Iris pigment epithelial cell (primary cell): ENCODE data around the gene NDNF.
A peak's percentile ranks its signal among the peaks of the same experiment; 100 is the strongest.

Source experiments
- DNase-seq: peaks from one replicate; pipeline ENCODE4 v3.0.0-alpha.2; 2011; ENCODE audit warnings: low read depth

Gene NDNF

GRCh38 chr4:121070696-121071639, 1.4 kb downstream of the NDNF start:
- DNase-seq: peak; percentile 28

- DNase-seq: no peak
Observed at GRCh38 chr4:121070274-121070673, 2.1 kb downstream of the NDNF start.

GRCh38 chr4:121069430-121069829, 2.9 kb downstream of the NDNF start:
- no peak for DNase-seq

GRCh38 chr4:121064482-121064881, 7.9 kb downstream of the NDNF start:
- no peak for DNase-seq

GRCh38 chr4:121062521-121062920, 9.8 kb downstream of the NDNF start:
- no peak for DNase-seq

- DNase-seq: no peak
Observed at GRCh38 chr4:121061861-121062260, 10.5 kb downstream of the NDNF start.

GRCh38 chr4:121061215-121061614, 11.1 kb downstream of the NDNF start:
- DNase-seq: no peak

- no peak for DNase-seq
Observed at GRCh38 chr4:121057466-121057922, 14.8 kb downstream of the NDNF start.

- DNase-seq: no peak
Observed at GRCh38 chr4:121056066-121056465, 16.3 kb downstream of the NDNF start.

- DNase-seq: no peak
Observed at GRCh38 chr4:121054373-121054772, 18.0 kb downstream of the NDNF start.

- DNase-seq: peak; percentile 33
Observed at GRCh38 chr4:121053601-121054143, 18.7 kb downstream of the NDNF start.

- peak; percentile 19 for DNase-seq
Observed at GRCh38 chr4:121050300-121050699, 22.0 kb downstream of the NDNF start.

- DNase-seq: no peak
Observed at GRCh38 chr4:121049072-121049599, 23.2 kb downstream of the NDNF start.

GRCh38 chr4:121048165-121048564, 24.2 kb downstream of the NDNF start:
- no peak for DNase-seq

- DNase-seq: no peak
Observed at GRCh38 chr4:121041307-121042090, 30.8 kb downstream of the NDNF start.

- peak; percentile 70 for DNase-seq
Observed at GRCh38 chr4:121034017-121034416, 38.3 kb downstream of the NDNF start.

- no peak for DNase-seq
Observed at GRCh38 chr4:121030711-121031110, 41.6 kb downstream of the NDNF start.

GRCh38 chr4:121030131-121030530, 42.2 kb downstream of the NDNF start:
- DNase-seq: no peak

GRCh38 chr4:121026034-121026433, 46.3 kb downstream of the NDNF start:
- DNase-seq: no peak

- no peak for DNase-seq
Observed at GRCh38 chr4:121025540-121025939, 46.8 kb downstream of the NDNF start.

GRCh38 chr4:121018543-121018942, 53.8 kb downstream of the NDNF start:
- no peak for DNase-seq

GRCh38 chr4:121016611-121017010, 55.7 kb downstream of the NDNF start:
- DNase-seq: no peak
